Mesenchymal stem cell (in vitro differentiated cells and primary cell): ENCODE results near the gene CSTF3. TPM values are rescaled to one million over a fixed set of nuclear protein-coding genes. Genes with fewer than 3 reads are reported as not detected.

Experiments
- DNase-seq: peaks from one replicate; pipeline ENCODE4 v3.0.0-alpha.2; 2013
- H2AFZ ChIP-seq: one replicate; pipeline ENCODE4 v1.6.1; 2013; ENCODE audit warnings: low read depth, mild to moderate bottlenecking, control low read depth, inconsistent platforms, low read length, moderate library complexity
- H2AK5ac ChIP-seq: 2 replicates; pipeline ENCODE4 v1.6.1; 2013; ENCODE audit warnings: low read length, moderate library complexity, mild to moderate bottlenecking, inconsistent platforms; ENCODE audit not compliant: severe bottlenecking
- H2BK120ac ChIP-seq: one replicate; pipeline ENCODE4 v1.6.1; 2013; ENCODE audit warnings: low read depth, mild to moderate bottlenecking, inconsistent platforms, low read length, moderate library complexity
- H2BK12ac ChIP-seq, 2 experiments: one replicate each; pipeline ENCODE4 v1.6.1; 2013; ENCODE audit warnings: inconsistent platforms in 2 of 2, low read length in 2 of 2, mild to moderate bottlenecking in 2 of 2, moderate library complexity in 2 of 2, control low read depth in 1 of 2
- H2BK15ac ChIP-seq: one replicate; pipeline ENCODE4 v1.6.1; 2013; ENCODE audit warnings: mild to moderate bottlenecking, low read depth, inconsistent platforms; ENCODE audit not compliant: poor library complexity, severe bottlenecking
- H2BK5ac ChIP-seq: 2 replicates; pipeline ENCODE4 v1.6.1; 2013; ENCODE audit warnings: low read depth, mild to moderate bottlenecking, low read length, control low read depth, inconsistent platforms; ENCODE audit not compliant: poor library complexity, severe bottlenecking
- H3K14ac ChIP-seq, 2 experiments: one replicate each; pipeline ENCODE4 v1.6.1; 2013; ENCODE audit warnings: inconsistent platforms in 2 of 2, low read length in 2 of 2, control low read depth in 1 of 2, mild to moderate bottlenecking in 1 of 2, moderate library complexity in 1 of 2
- H3K18ac ChIP-seq, 2 experiments: one replicate each; pipeline ENCODE4 v1.6.1; 2013; ENCODE audit warnings: inconsistent platforms in 2 of 2, low read length in 2 of 2, control low read depth in 1 of 2, low read depth in 1 of 2, mild to moderate bottlenecking in 1 of 2
- H3K23ac ChIP-seq, 2 experiments: one replicate each; pipeline ENCODE4 v1.6.1; 2013; ENCODE audit warnings: inconsistent platforms in 2 of 2, low read length in 2 of 2, mild to moderate bottlenecking in 2 of 2, moderate library complexity in 2 of 2, control low read depth in 1 of 2
- H3K27ac ChIP-seq: 2 replicates; pipeline ENCODE4 v1.5.1; 2013; ENCODE audit warnings: mild to moderate bottlenecking, moderate library complexity, low read length, control low read depth, inconsistent platforms; ENCODE audit not compliant: poor library complexity, severe bottlenecking
- H3K27me3 ChIP-seq, 2 experiments: 2 replicates each; pipeline versions ENCODE4 v1.6.1 to v1.7.0; 2013; ENCODE audit warnings: low read length in 2 of 2, mild to moderate bottlenecking in 2 of 2, moderate library complexity in 2 of 2, control low read depth in 1 of 2, inconsistent platforms in 1 of 2; ENCODE audit not compliant: control insufficient read depth in 1 of 2, insufficient read depth in 1 of 2
- H3K36me3 ChIP-seq, 2 experiments: 2 replicates each; pipeline versions ENCODE4 v1.6.1 to v1.7.0; 2013; ENCODE audit warnings: low read length in 2 of 2, control low read depth in 1 of 2, inconsistent platforms in 1 of 2, low read depth in 1 of 2, mild to moderate bottlenecking in 1 of 2; ENCODE audit not compliant: insufficient read depth in 2 of 2, control insufficient read depth in 1 of 2
- H3K4ac ChIP-seq, 2 experiments: one replicate each; pipeline ENCODE4 v1.6.1; 2013; ENCODE audit warnings: inconsistent platforms in 2 of 2, low read length in 2 of 2, mild to moderate bottlenecking in 2 of 2, moderate library complexity in 2 of 2, control low read depth in 1 of 2, low read depth in 1 of 2
- H3K4me1 ChIP-seq: 2 replicates; pipeline ENCODE4 v1.6.1; 2013; ENCODE audit warnings: low read depth, low read length, control low read depth; ENCODE audit not compliant: control insufficient read depth, insufficient read depth
- H3K4me2 ChIP-seq: 2 replicates; pipeline ENCODE4 v1.6.1; 2013; ENCODE audit warnings: low read length, mild to moderate bottlenecking, inconsistent platforms; ENCODE audit not compliant: poor library complexity, severe bottlenecking
- H3K4me3 ChIP-seq, 2 experiments: 2 replicates each; pipeline versions ENCODE4 v1.5.1 to v1.7.0; 2013; ENCODE audit warnings: low read length in 2 of 2, mild to moderate bottlenecking in 2 of 2, control low read depth in 1 of 2, low read depth in 1 of 2; ENCODE audit not compliant: insufficient read depth in 1 of 2
- H3K79me1 ChIP-seq: replicated peaks from 2 replicates; pipeline ENCODE4 v1.6.1; 2013; ENCODE audit warnings: mild to moderate bottlenecking, control low read depth, low read length, inconsistent platforms; ENCODE audit not compliant: poor library complexity, severe bottlenecking
- H3K9ac ChIP-seq: 2 replicates; pipeline ENCODE4 v1.7.0; 2013; ENCODE audit warnings: mild to moderate bottlenecking, low read length, moderate library complexity
- H3K9me3 ChIP-seq: 2 replicates; pipeline ENCODE4 v1.7.0; 2013; ENCODE audit warnings: mild to moderate bottlenecking, low read length; ENCODE audit not compliant: control insufficient read depth
- H4K8ac ChIP-seq: one replicate; pipeline ENCODE4 v1.6.1; 2013; ENCODE audit warnings: inconsistent platforms, mild to moderate bottlenecking, low read length, moderate library complexity
- H4K91ac ChIP-seq: one replicate; pipeline ENCODE4 v1.6.1; 2013; ENCODE audit warnings: mild to moderate bottlenecking, low read length, inconsistent platforms
- WGBS: methylation state at CpG from one replicate; pipeline ENCODE4 v1.1.7; 2013; ENCODE audit warnings: mixed read lengths; 5-methylcytosine and 5-hydroxymethylcytosine counted together
- polyA plus RNA-seq, 2 experiments: library from polyadenylated mRNA; stranded (reverse); fragments of 200-250 nt; gene quantifications; one replicate each; pipeline ENCODE4 v1.2.3, GENCODE V29; 2013

CSTF3 gene
- 23.5 TPM for polyA plus RNA-seq (2013, experiment 1 of 2)
- polyA plus RNA-seq (2013, experiment 2 of 2), result 24.6 TPM

DNA sequence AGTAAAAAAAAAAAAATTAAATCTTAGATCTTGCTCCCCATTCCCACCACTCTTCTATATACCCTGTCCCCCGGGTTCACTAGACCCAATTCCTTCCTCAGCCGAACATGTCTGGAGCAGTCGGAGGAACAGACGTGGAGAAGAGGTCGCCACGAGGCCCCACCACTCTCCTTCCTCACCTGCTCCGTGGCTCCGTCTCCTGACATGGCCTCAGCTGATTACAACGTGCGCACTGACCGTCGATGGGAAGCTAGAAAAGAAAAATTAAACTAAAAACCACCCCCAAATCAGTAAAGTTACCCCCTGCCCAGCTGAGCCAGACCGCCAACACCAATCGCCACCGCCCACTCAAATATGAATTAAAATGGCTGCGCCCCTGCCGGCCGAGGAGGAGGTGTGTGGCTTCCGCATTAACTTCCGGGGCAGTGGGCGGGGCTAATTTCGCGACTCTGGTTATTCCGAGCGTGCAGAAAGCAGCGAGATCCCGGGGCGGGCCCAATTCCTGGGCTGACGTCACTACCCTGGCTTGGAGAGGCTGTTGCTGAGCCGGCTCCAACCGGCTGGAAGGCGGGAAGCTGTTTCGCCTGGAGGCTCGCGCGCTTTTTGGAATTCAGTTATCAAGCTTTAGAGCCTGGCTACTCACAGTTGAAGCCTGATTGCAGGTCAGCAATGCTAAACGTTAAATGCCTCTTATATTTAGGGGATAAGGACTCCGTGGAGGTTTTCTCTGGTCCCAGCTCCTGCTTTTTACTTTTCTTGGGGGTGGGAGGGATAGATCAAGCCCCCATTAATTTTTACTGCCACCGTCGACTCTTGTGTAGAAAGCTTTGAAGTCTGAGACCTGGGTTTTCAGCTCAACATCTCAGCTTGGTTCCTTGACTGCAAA, at the start of gene CSTF3:
Gene CSTF3, minus strand, starts transcription at position 361 of the 886 bp plus-strand sequence. Its CDS starts 155 bp downstream, at position 206.
- H4K91ac ChIP-seq, result peak within 1 kb of the TSS; percentile 85
- H2AK5ac ChIP-seq, result peak within 1 kb of the TSS; percentile 83
- H2BK120ac ChIP-seq, result peak within 1 kb of the TSS; percentile 77
- peak within 1 kb of the TSS; percentile 98 for H3K9ac ChIP-seq
- DNase-seq, result peak; percentile 99
- H3K27me3 ChIP-seq, result no peaks in the 10 kb centered on the region
- H4K8ac ChIP-seq, result peak within 1 kb of the TSS; percentile 94
- H3K27ac ChIP-seq, result peak within 1 kb of the TSS; percentile 64
- peak within 1 kb of the TSS; percentile 84 for H3K4me2 ChIP-seq
- 5% methylated on average over 40 of the region's 40 CpGs for WGBS
- no peak within 1 kb of the TSS for H2BK12ac ChIP-seq
- peaks cover 8% of the 10 kb centered on the region for H3K4me1 ChIP-seq
- no peak within 1 kb of the TSS for H2BK5ac ChIP-seq
- peak within 1 kb of the TSS in 1 of 2 experiments; percentile 81 for H3K18ac ChIP-seq
- peak within 1 kb of the TSS in 1 of 2 experiments; percentile 21 for H3K4ac ChIP-seq
- no peak within 1 kb of the TSS for H2AFZ ChIP-seq
- peaks cover 0 to 7% of the 10 kb centered on the region in 2 experiments for H3K36me3 ChIP-seq
- peak within 1 kb of the TSS; percentile 82 to 98 for H3K4me3 ChIP-seq
- H3K14ac ChIP-seq, result no peak within 1 kb of the TSS
- H3K23ac ChIP-seq, result no peak within 1 kb of the TSS
- peaks cover 9% of the 10 kb centered on the region for H3K79me1 ChIP-seq
- H2BK15ac ChIP-seq, result peak within 1 kb of the TSS; percentile 89
- H3K9me3 ChIP-seq, result no peaks in the 10 kb centered on the region

DNA sequence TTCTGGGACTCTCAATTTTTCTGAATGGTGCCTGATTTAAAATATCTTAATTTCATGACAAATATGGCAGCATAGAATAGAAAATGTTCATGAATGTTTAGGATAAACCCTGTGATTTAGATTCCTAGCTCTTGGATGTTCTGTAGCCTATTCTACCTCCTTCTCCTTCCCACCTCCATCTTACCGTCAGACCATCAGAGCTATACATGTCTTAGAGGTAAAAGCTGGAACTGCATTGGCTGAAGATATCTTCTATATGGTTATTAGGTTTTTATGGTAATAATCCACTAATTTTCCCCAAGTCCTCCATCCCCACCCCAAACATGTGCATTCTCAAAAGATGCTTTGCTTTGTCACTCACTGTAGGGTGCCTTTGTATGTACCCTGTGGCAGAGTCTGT, 46.9 kb upstream of the CSTF3 start:
- no CpG with 5 or more reads among the region's 1 CpG for WGBS
- Histone ChIP-seq H2AFZ (no peak overlapping the region), H2AK5ac (no peak overlapping the region), H3K36me3 (no peaks in the 10 kb centered on the region), H2BK120ac (no peak overlapping the region), H4K91ac (no peak overlapping the region), H3K18ac (no peak overlapping the region), H3K4me2 (no peak overlapping the region), H2BK12ac (no peak overlapping the region), H3K79me1 (no peaks in the 10 kb centered on the region), H3K9me3 (no peaks in the 10 kb centered on the region), H3K27ac (no peak overlapping the region), H3K4me1 (no peaks in the 10 kb centered on the region), H3K4me3 (no peak overlapping the region), H2BK15ac (no peak overlapping the region), H3K23ac (no peak overlapping the region), H3K9ac (no peak overlapping the region), H3K4ac (no peak overlapping the region), H3K14ac (no peak overlapping the region), H3K27me3 (no peaks in the 10 kb centered on the region), H4K8ac (no peak overlapping the region), H2BK5ac (no peak overlapping the region)
- DNase-seq, result no peak

DNA sequence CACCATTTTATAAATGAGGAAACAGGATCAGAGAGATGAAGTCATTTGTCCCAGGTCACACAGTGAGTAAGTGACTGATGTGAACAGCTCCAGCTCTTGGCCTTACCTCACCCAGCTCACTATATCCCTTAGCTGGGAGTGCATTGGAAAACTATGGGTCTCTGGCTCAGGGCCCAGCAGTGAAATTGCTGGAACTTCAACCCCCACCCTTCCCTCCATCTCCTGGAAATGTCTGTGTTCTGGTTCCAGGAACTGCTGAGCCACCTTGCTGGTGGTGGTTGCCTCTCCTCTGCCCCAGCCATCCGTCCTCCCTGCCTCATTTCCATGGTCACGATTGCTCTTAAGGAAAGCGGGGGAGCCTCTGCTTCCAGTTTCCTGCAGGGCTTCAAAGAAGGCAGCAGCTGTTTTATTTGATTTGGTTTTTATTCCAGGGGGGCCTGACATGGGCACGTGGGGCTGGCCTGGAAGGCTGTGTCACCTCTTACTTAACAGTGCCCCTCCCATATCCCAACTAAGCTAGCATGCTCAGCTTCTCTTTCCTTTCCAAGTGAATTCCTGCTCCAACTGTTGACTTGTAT, 46.2 kb upstream of the CSTF3 start:
- no peak overlapping the region for H3K27ac ChIP-seq
- no peaks in the 10 kb centered on the region for H3K36me3 ChIP-seq
- H4K8ac ChIP-seq, result no peak overlapping the region
- no peaks in the 10 kb centered on the region for H3K9me3 ChIP-seq
- H2BK12ac ChIP-seq, result no peak overlapping the region
- no peak overlapping the region for H2BK120ac ChIP-seq
- H2AK5ac ChIP-seq, result no peak overlapping the region
- no peak overlapping the region for H4K91ac ChIP-seq
- 52% methylated on average over 4 of the region's 4 CpGs for WGBS
- no peaks in the 10 kb centered on the region for H3K27me3 ChIP-seq
- no peaks in the 10 kb centered on the region for H3K4me1 ChIP-seq
- no peaks in the 10 kb centered on the region for H3K79me1 ChIP-seq
- no peak overlapping the region for H2BK5ac ChIP-seq
- H3K18ac ChIP-seq, result no peak overlapping the region
- no peak overlapping the region for H3K14ac ChIP-seq
- DNase-seq, result no peak
- no peak overlapping the region for H3K23ac ChIP-seq
- no peak overlapping the region for H3K9ac ChIP-seq
- H2BK15ac ChIP-seq, result no peak overlapping the region
- no peak overlapping the region for H3K4me3 ChIP-seq
- H3K4ac ChIP-seq, result no peak overlapping the region
- no peak overlapping the region for H3K4me2 ChIP-seq
- no peak overlapping the region for H2AFZ ChIP-seq
